Breast epithelium (tissue), 4 donors: Measurements from ENCODE around the gene ACOXL. TPM values are rescaled to one million over a fixed set of nuclear protein-coding genes. Genes with fewer than 3 reads are reported as not detected.

Experiments
- DNase-seq, 2 donors: peaks; one replicate each; pipeline ENCODE4 v3.0.0-alpha.2; 2019; ENCODE audit warnings: low spot score in 2 of 2
- H3K27ac ChIP-seq, 2 donors: fragments of 200-600 bp; sonication (generic) in 1 of 2; one replicate each; pipeline ENCODE4 v1.5.1; 2016 to 2019; ENCODE audit warnings: mild to moderate bottlenecking in 1 of 2
- H3K27me3 ChIP-seq, 2 donors: fragments of 200-600 bp; sonication (generic) in 1 of 2; one replicate each; pipeline versions ENCODE4 v1.5.1 to v1.6.0; 2017 to 2019; ENCODE audit warnings: control low read depth in 1 of 2, mild to moderate bottlenecking in 1 of 2
- H3K36me3 ChIP-seq: fragments of 200-600 bp; one replicate; pipeline ENCODE4 v1.5.1; 2019
- H3K4me1 ChIP-seq, 2 donors: fragments of 200-600 bp; sonication (generic); one replicate each; pipeline ENCODE4 v1.5.1; 2016 to 2019; ENCODE audit warnings: control low read depth in 1 of 2
- H3K4me3 ChIP-seq, 3 donors: fragments of 200-600 bp; sonication (generic); 1 replicate in 2 of 3; 2 replicates in 1 of 3; pipeline ENCODE4 v1.5.1; 2016 to 2019; ENCODE audit warnings: mild to moderate bottlenecking in 3 of 3, moderate library complexity in 2 of 3
- H3K9me3 ChIP-seq, 2 donors: fragments of 200-600 bp; sonication (generic) in 1 of 2; one replicate each; pipeline ENCODE4 v1.5.1; 2016 to 2019; ENCODE audit warnings: control low read depth in 1 of 2
- POLR2A ChIP-seq: fragments of 450-650 bp; IDR thresholded peaks from one replicate; pipeline ENCODE4 v1.6.1; 2016; ENCODE audit warnings: antibody characterized with exemption, mild to moderate bottlenecking, moderate library complexity
- POLR2AphosphoS5 ChIP-seq, 3 donors: sonication (generic); formaldehyde crosslinking; IDR thresholded peaks; one replicate each; pipeline ENCODE4 v1.6.1; 2017; ENCODE audit warnings: antibody characterized with exemption in 3 of 3
- intact Hi-C: fragments of 100-400 bp; cut with DNase I; formaldehyde crosslinking; loops from one replicate; pipeline ENCODE4 v1.15.1; 2023; ENCODE audit warnings: low total_unique reads
- total RNA-seq, 3 donors: library from RNA; depleted of rRNA; stranded (reverse); fragments of >200 nt; gene quantifications; one replicate each; pipeline ENCODE4 v1.1.0, GENCODE V29; 2016
- TF ChIP-seq, protein P1 (sequence below), 3 donors: fragments of 450-650 bp; IDR thresholded peaks; one replicate each; pipeline ENCODE4 v1.5.1; 2016 to 2017; ENCODE audit warnings: antibody characterized with exemption in 3 of 3, mild to moderate bottlenecking in 3 of 3, moderate library complexity in 3 of 3

Gene ACOXL
- total RNA-seq, 3 donors from 2014 or later, result not detected

DNA sequence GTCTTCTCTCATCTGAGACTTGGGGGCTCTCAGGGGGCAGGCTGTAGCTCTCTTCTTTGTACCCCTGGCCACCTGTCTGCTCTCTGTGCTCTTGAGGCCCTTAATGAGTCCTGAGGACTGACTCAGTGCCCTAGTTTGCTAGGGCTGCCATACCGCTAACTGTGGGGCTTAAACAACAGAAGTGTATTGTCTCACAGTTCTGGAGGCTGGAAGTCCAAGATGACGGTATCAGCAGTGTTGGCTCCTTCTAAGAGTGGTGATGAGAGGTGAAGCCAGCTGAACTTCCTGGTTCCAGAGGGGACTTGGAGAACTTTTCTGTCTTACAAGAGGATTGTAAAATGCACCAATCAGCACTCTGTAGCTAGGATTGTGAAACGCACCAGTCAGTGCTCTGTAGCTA, 67.0 kb downstream of the ACOXL start:
- TF ChIP-seq, protein P1, sequence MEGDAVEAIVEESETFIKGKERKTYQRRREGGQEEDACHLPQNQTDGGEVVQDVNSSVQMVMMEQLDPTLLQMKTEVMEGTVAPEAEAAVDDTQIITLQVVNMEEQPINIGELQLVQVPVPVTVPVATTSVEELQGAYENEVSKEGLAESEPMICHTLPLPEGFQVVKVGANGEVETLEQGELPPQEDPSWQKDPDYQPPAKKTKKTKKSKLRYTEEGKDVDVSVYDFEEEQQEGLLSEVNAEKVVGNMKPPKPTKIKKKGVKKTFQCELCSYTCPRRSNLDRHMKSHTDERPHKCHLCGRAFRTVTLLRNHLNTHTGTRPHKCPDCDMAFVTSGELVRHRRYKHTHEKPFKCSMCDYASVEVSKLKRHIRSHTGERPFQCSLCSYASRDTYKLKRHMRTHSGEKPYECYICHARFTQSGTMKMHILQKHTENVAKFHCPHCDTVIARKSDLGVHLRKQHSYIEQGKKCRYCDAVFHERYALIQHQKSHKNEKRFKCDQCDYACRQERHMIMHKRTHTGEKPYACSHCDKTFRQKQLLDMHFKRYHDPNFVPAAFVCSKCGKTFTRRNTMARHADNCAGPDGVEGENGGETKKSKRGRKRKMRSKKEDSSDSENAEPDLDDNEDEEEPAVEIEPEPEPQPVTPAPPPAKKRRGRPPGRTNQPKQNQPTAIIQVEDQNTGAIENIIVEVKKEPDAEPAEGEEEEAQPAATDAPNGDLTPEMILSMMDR (IDR thresholded peaks at IDR 0.05), result no peak
- no peak for TF ChIP-seq POLR2A
- no peak for TF ChIP-seq POLR2AphosphoS5 (IDR thresholded peaks at IDR 0.05)
- Histone ChIP-seq H3K4me3 (no peak overlapping the region), H3K36me3 (no peaks in the 10 kb centered on the region), H3K27me3 (peaks cover 0 to 17% of the 10 kb centered on the region in 2 donors), H3K9me3 (peaks cover 0 to 6% of the 10 kb centered on the region in 2 donors), H3K4me1 (no peaks in the 10 kb centered on the region), H3K27ac (no peak overlapping the region)
- intact Hi-C loops, result no loop called here
- no peak for DNase-seq

DNA sequence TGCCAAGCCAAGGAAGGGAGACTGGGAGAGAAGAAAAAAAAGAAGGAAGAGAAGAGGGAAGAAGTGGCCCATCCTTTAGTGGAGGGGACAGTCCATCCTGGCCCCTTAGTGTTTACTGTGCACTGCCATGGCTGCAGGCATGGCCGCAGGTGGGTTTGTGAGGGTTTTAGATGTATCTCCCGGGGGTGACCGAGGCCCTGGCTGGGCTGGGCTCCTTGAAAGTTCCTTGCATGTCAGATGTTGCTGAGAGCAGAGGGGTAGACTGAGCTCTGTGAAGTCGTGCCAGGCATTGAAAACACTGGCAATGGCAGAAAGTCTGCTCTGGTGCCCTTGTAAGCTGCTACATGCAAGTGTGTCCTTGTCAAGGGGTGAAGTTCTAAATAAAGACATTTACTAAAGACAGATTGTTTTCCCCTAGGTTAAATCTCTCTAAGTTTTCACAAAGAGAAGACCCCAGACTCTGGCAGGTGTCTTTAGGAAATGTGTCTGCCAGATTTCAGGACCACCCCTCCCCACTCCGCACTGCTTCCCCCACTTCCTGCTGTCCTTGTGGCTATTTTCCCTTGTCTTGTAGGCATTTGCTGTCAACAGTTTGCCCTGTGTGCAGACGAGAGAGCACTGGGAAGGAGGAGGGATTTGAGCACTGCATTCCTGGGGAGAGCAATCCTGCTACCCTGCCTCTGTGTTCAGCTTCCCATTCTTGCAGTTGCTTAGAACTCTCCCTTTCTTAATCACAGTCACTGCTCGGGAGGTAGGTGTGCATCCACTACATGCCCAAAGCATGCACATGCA, 68.4 kb downstream of the ACOXL start:
- Histone ChIP-seq H3K4me3 (no peak overlapping the region), H3K36me3 (no peaks in the 10 kb centered on the region), H3K27ac (no peak overlapping the region), H3K4me1 (no peaks in the 10 kb centered on the region), H3K9me3 (peaks cover 0 to 10% of the 10 kb centered on the region in 2 donors), H3K27me3 (peaks cover 0 to 7% of the 10 kb centered on the region in 2 donors)
- intact Hi-C loops, result no loop called here
- TF ChIP-seq, protein P1 (IDR thresholded peaks at IDR 0.05), result no peak
- no peak for TF ChIP-seq POLR2AphosphoS5 (IDR thresholded peaks at IDR 0.05)
- no peak for TF ChIP-seq POLR2A
- DNase-seq, result no peak

DNA sequence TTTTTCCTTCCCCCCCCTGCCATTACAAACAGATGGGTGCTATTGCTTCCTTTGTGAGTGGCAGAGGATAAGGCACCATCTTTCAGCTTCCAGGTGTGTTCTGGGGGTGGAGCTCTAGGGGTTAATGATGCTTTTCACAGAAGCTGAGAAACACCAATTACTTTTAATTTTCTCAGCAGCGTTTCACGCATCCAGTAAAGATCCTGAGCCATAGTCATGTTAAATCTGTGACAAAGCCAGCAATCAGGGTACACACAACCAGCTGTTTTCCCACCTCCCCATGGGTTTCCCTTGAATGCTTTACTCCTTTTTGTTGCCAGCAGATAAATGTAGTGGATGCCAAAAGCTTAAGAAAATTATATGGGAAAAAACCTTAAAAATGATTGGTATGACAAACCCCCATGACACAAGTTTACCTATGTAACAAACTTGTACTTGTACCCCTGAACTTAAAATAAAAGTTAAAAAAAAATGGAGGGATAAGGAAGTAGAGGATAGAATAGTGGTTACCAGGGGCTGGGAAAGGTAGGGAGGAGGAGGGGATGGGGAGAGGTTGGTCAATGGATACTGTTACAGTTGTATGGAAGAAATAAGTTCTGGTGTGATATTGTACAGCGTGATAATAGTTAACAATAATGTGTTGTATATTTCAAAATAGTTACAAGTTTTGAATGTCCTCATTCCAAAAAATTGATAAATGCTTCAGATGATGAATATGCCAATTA, 70.0 kb downstream of the ACOXL start:
- H3K9me3 ChIP-seq, result peaks cover 0 to 10% of the 10 kb centered on the region in 2 donors
- H3K4me3 ChIP-seq, result no peak overlapping the region
- no peak for DNase-seq
- H3K27ac ChIP-seq, result no peak overlapping the region
- TF ChIP-seq, protein P1 (IDR thresholded peaks at IDR 0.05), result no peak
- TF ChIP-seq POLR2AphosphoS5 (IDR thresholded peaks at IDR 0.05) (no peak), POLR2A (no peak)
- no peaks in the 10 kb centered on the region for H3K36me3 ChIP-seq
- peaks cover 0 to 7% of the 10 kb centered on the region in 2 donors for H3K27me3 ChIP-seq
- intact Hi-C loops, result no loop called here
- no peaks in the 10 kb centered on the region for H3K4me1 ChIP-seq

DNA sequence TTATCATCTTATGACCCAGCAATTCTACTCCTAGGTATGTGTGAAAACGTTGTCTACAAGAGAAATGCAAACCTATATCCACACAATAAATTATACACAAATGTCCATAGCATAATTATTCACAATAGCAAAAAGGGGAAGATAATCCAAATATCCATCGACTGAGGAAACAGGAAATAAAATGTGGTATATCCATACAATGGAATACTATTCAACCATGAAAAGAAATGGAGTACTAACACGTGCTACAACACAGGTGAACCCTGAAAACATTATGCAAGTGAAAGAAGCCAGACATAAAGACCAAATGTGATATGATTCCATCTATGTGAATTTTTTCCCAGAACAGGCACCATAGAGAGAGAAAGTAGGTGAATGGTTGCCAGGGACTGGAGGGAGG, 72.1 kb downstream of the ACOXL start:
- Histone ChIP-seq H3K9me3 (peaks cover 0 to 10% of the 10 kb centered on the region in 2 donors), H3K4me1 (no peaks in the 10 kb centered on the region), H3K27me3 (peaks cover 0 to 7% of the 10 kb centered on the region in 2 donors), H3K4me3 (no peak overlapping the region), H3K36me3 (no peaks in the 10 kb centered on the region), H3K27ac (no peak overlapping the region)
- no peak for DNase-seq
- intact Hi-C loops, result no loop called here
- TF ChIP-seq POLR2A (no peak), POLR2AphosphoS5 (IDR thresholded peaks at IDR 0.05) (no peak)
- TF ChIP-seq, protein P1 (IDR thresholded peaks at IDR 0.05), result no peak

DNA sequence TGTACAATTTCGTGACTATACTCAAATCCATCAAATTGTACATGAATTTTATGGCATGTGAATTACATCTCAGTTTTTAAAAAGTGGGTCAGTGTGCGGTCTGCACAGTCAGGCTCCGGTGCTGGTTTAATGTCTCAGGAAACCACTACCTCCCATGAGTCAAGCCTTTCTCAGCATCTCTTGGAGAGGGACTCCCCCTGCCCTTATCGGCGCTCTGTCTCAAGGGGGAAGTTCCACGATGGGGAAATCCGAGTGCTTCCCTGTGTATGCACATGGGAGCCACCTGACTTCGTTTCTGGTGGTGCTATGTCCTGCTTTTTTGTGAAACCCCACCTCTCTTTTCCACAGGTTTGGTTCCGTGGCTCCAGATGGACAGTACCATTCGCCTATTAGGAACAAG, 72.5 kb downstream of the ACOXL start:
- no peak overlapping the region for H3K4me3 ChIP-seq
- H3K27ac ChIP-seq, result no peak overlapping the region
- peaks cover 0 to 7% of the 10 kb centered on the region in 2 donors for H3K27me3 ChIP-seq
- TF ChIP-seq, protein P1 (IDR thresholded peaks at IDR 0.05), result no peak
- TF ChIP-seq POLR2AphosphoS5 (IDR thresholded peaks at IDR 0.05) (no peak), POLR2A (no peak)
- no peaks in the 10 kb centered on the region for H3K4me1 ChIP-seq
- peaks cover 0 to 10% of the 10 kb centered on the region in 2 donors for H3K9me3 ChIP-seq
- no peak for DNase-seq
- intact Hi-C loops, result no loop called here
- no peaks in the 10 kb centered on the region for H3K36me3 ChIP-seq
